ENCODE data around the gene TRIM65. TPM values are rescaled to one million over a fixed set of nuclear protein-coding genes. Genes with fewer than 3 reads are reported as not detected.

TRIM65 gene
- total and polyA plus RNA-seq, 2 of the 4 experiments (the other 2 are of a cell fraction): 7.9 to 10.6 TPM

DNA sequence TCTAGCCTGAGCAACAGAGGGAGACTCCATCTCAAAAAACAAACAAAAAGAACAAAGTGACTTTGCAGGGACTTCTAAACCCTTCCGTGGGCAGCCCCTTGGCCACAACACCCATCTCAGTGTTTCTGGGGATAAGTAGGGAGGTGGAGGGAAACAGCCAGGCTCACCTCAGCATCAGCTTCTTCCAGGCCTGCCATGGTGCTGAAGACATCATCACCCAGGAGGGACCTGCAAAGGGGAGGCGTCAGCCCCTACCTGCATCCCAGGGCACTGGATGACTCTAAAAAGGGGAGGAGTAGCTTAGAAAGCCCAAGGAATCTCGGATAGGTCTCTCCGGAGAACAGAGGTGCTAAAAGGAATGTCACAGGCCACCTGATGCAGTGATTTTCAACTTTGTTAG, 34.3 kb upstream of the TRIM65 start:
- H4K20me1 ChIP-seq (ENCODE audit: insufficient read depth, low read length): no peaks in the 10 kb centered on the region
- no peaks in the 10 kb centered on the region for H3K27me3 ChIP-seq (ENCODE audit: control insufficient read depth, insufficient read depth, low read length)
- no peak overlapping the region for H3K4me3 ChIP-seq (ENCODE audit: insufficient read depth, low read depth, low read length)
- ChIA-PET POLR2A (ENCODE audit: unreplicated experiment) (no interaction called here), CTCF (no interaction called here)
- no peak overlapping the region for H2AK9ac ChIP-seq (replicated peaks; ENCODE audit: low read depth, low read length, poor library complexity)
- H4K5ac ChIP-seq (ENCODE audit: low read depth, low read length): no peak overlapping the region
- no peak overlapping the region for H2AFZ ChIP-seq (replicated peaks; ENCODE audit: low read length, poor library complexity)
- H3K56ac ChIP-seq (ENCODE audit: extremely low read depth, insufficient read depth, low read length): no peak overlapping the region; the same call in 1 of the 2 replicates
- no peak overlapping the region for H2BK120ac ChIP-seq (ENCODE audit: low read depth, low read length)
- no peak overlapping the region for H3K4ac ChIP-seq (ENCODE audit: low read depth, low read length)
- whole genome bisulfite sequencing, 2 experiments (ENCODE audit: extremely low coverage in 2 of 2, insufficient read length in 1 of 2): 80% methylated on average over 1 of the region's 4 CpGs; no CpG with 5 or more reads in 1 of the 2 experiments
- no peak overlapping the region for H3K23ac ChIP-seq (ENCODE audit: low read depth, low read length)
- ATAC-seq (ENCODE audit: low read depth) (no peak), DNase-seq (no peak)
- H2AK5ac ChIP-seq (ENCODE audit: low read depth, low read length): no peak overlapping the region
- TF ChIP-seq, protein P1, sequence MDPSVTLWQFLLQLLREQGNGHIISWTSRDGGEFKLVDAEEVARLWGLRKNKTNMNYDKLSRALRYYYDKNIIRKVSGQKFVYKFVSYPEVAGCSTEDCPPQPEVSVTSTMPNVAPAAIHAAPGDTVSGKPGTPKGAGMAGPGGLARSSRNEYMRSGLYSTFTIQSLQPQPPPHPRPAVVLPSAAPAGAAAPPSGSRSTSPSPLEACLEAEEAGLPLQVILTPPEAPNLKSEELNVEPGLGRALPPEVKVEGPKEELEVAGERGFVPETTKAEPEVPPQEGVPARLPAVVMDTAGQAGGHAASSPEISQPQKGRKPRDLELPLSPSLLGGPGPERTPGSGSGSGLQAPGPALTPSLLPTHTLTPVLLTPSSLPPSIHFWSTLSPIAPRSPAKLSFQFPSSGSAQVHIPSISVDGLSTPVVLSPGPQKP (IDR thresholded peaks at IDR 0.05; ENCODE audit: borderline replicate concordance, low read depth, low read length): no peak
- TF ChIP-seq BHLHE40 (IDR thresholded peaks at IDR 0.05; ENCODE audit: low read depth, low read length) (no peak), CHD1 (IDR thresholded peaks at IDR 0.05; ENCODE audit: low read depth, low read length) (no peak), NFE2L2 (IDR thresholded peaks at IDR 0.05; ENCODE audit: low read depth, low read length) (no peak), MXI1 (IDR thresholded peaks at IDR 0.05; ENCODE audit: borderline replicate concordance, low read depth, low read length) (no peak), FOS (IDR thresholded peaks at IDR 0.05; ENCODE audit: low read depth, low read length) (no peak), CEBPB (IDR thresholded peaks at IDR 0.05; ENCODE audit: low read depth, low read length) (no peak), POLR2A (IDR thresholded peaks at IDR 0.05; ENCODE audit: low read depth, low read length) (no peak)
- H3K18ac ChIP-seq (ENCODE audit: low read depth, low read length): no peak overlapping the region
- no peak overlapping the region for H2BK15ac ChIP-seq (ENCODE audit: low read depth, low read length)
- in situ Hi-C loops (cut with MboI; ENCODE audit: low sequenced_read_pairs): no loop called here
- no peak overlapping the region for H3K4me2 ChIP-seq (ENCODE audit: low read depth, low read length)
- no TSS peak for BruUV-seq (replicated peaks)
- H4K91ac ChIP-seq (ENCODE audit: insufficient read depth, low read depth, low read length): no peak overlapping the region
- intact Hi-C loops (cut with micrococcal nuclease): no loop called here
- H2BK20ac ChIP-seq (ENCODE audit: low read depth, low read length): no peak overlapping the region
- no peak overlapping the region for H4K8ac ChIP-seq (ENCODE audit: low read depth in 2 of 2, low read length in 2 of 2)
- H3K14ac ChIP-seq (replicated peaks; ENCODE audit: low read depth, low read length): no peak overlapping the region
- H3K4me1 ChIP-seq (ENCODE audit: control insufficient read depth, insufficient read depth, low read length): no peaks in the 10 kb centered on the region; the same call in 1 of the 2 replicates
- H3K9me1 ChIP-seq (ENCODE audit: insufficient read depth, low read length): 0 out of 2 replicates have a peak, but pooled peaks cover 5% of the 10 kb centered on the region
- H2BK5ac ChIP-seq (ENCODE audit: low read depth, low read length, poor library complexity, severe bottlenecking): no peak overlapping the region
- no peak overlapping the region for H3K9ac ChIP-seq (ENCODE audit: low read depth, low read length)
- no peaks in the 10 kb centered on the region for H3K9me3 ChIP-seq (ENCODE audit: control insufficient read depth, insufficient read depth, low read length)
- H3K36me3 ChIP-seq (ENCODE audit: control insufficient read depth, insufficient read depth, low read length): peaks cover 5% of the 10 kb centered on the region
- H3K27ac ChIP-seq (ENCODE audit: insufficient read depth, low read length): no peak overlapping the region
- dilution Hi-C loops (cut with HindIII; ENCODE audit: low sequenced_read_pairs, unreplicated experiment): no loop called here
- H3K79me1 ChIP-seq (ENCODE audit: low read depth in 1 of 2, low read length in 2 of 2): no peaks in the 10 kb centered on the region

Measured in IMR-90 (cell line).